Neural progenitor cell (in vitro differentiated cells): ENCODE data around the gene JAM2.

ENCODE experiments used
- EZH2 ChIP-seq: fragments of 200-600 bp; sonication (generic); IDR thresholded peaks from 2 replicates; pipeline ENCODE4 v1.6.1; 2017; ENCODE audit warnings: antibody characterized with exemption, mild to moderate bottlenecking, moderate library complexity
- EZH2phosphoT487 ChIP-seq: fragments of 200-600 bp; sonication (generic); IDR thresholded peaks from 2 replicates; pipeline ENCODE4 v1.6.1; 2017; ENCODE audit warnings: antibody characterized with exemption
- TF ChIP-seq, protein P1 (sequence below): fragments of 200-600 bp; sonication (generic); IDR thresholded peaks from 2 replicates; pipeline ENCODE4 v1.5.1; 2017; ENCODE audit warnings: antibody characterized with exemption, mild to moderate bottlenecking

- TF ChIP-seq, protein P1, sequence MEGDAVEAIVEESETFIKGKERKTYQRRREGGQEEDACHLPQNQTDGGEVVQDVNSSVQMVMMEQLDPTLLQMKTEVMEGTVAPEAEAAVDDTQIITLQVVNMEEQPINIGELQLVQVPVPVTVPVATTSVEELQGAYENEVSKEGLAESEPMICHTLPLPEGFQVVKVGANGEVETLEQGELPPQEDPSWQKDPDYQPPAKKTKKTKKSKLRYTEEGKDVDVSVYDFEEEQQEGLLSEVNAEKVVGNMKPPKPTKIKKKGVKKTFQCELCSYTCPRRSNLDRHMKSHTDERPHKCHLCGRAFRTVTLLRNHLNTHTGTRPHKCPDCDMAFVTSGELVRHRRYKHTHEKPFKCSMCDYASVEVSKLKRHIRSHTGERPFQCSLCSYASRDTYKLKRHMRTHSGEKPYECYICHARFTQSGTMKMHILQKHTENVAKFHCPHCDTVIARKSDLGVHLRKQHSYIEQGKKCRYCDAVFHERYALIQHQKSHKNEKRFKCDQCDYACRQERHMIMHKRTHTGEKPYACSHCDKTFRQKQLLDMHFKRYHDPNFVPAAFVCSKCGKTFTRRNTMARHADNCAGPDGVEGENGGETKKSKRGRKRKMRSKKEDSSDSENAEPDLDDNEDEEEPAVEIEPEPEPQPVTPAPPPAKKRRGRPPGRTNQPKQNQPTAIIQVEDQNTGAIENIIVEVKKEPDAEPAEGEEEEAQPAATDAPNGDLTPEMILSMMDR, result no peak
- no peak for TF ChIP-seq EZH2
- TF ChIP-seq EZH2phosphoT487, result no peak
Observed at GRCh38 chr21:25658427-25659035, 19.5 kb downstream of the JAM2 start.
